ENCODE measurements around the gene DRP2. TPM values are rescaled to one million over a fixed set of nuclear protein-coding genes. Genes with fewer than 3 reads are reported as not detected.

DRP2 gene
- total and polyA plus RNA-seq, 2 donors (not counting 1 experiment from before 2014, with no cell fraction given) = 0.50 to 0.59 TPM

GRCh38 chrX:101206471-101206870, 13.1 kb upstream of the DRP2 start:
- Histone ChIP-seq H3K4me1 (ENCODE audit: control insufficient read depth, extremely low read depth, insufficient read depth, low read length) (no peaks in the 10 kb centered on the region), H3K36me3 (ENCODE audit: control insufficient read depth, insufficient read depth, low read length) (no peaks in the 10 kb centered on the region), H3K4me2 (ENCODE audit: extremely low read depth, insufficient read depth, low read length) (no peak overlapping the region), H3K27ac (ENCODE audit: insufficient read depth, low read length) (no peak overlapping the region), H3K9me3 (ENCODE audit: control insufficient read depth, insufficient read depth, low read depth, low read length) (no peaks in the 10 kb centered on the region), H3K27me3 (ENCODE audit: control insufficient read depth, insufficient read depth, low read length) (no peaks in the 10 kb centered on the region), H2AFZ (ENCODE audit: low read length) (no peak overlapping the region), H3K79me2 (ENCODE audit: control insufficient read depth, insufficient read depth, low read length) (no peaks in the 10 kb centered on the region), H3K9ac (ENCODE audit: insufficient read depth, low read length) (no peak overlapping the region), H4K20me1 (ENCODE audit: control insufficient read depth, extremely low read depth, insufficient read depth, low read length) (no peaks in the 10 kb centered on the region), H3K4me3 (replicated peaks in 1 of 4; ENCODE audit: control extremely low read depth in 1 of 4, insufficient read depth in 1 of 4, low read depth in 3 of 4, low read length in 4 of 4) (no peak overlapping the region)
- TF ChIP-seq CTCF (conservative IDR thresholded peaks at IDR 0.05 in 1 of 2, IDR thresholded peaks at IDR 0.05 in 1 of 2; ENCODE audit: low read depth in 1 of 2, low read length in 2 of 2) = peak; percentile 38 to 56
- TF ChIP-seq EZH2 (IDR thresholded peaks at IDR 0.05; ENCODE audit: low read length, missing control alignments) = no peak
- DNase-seq (ENCODE audit: low read depth in 2 of 2) = peak; percentile 33 to 63

GRCh38 chrX:101208152-101208905, 11.3 kb upstream of the DRP2 start:
- no peaks in the 10 kb centered on the region for H3K79me2 ChIP-seq (ENCODE audit: control insufficient read depth, insufficient read depth, low read length)
- TF ChIP-seq CTCF (conservative IDR thresholded peaks at IDR 0.05 in 1 of 2, IDR thresholded peaks at IDR 0.05 in 1 of 2; ENCODE audit: low read depth in 1 of 2, low read length in 2 of 2) (no peak), EZH2 (IDR thresholded peaks at IDR 0.05; ENCODE audit: low read length, missing control alignments) (no peak)
- no peaks in the 10 kb centered on the region for H3K4me1 ChIP-seq (ENCODE audit: control insufficient read depth, extremely low read depth, insufficient read depth, low read length)
- no peak overlapping the region for H3K27ac ChIP-seq (ENCODE audit: insufficient read depth, low read length)
- no peaks in the 10 kb centered on the region for H3K9me3 ChIP-seq (ENCODE audit: control insufficient read depth, insufficient read depth, low read depth, low read length)
- DNase-seq (ENCODE audit: low read depth in 2 of 2) = peak in 1 of 2 donors; percentile 87
- no peak overlapping the region for H2AFZ ChIP-seq (ENCODE audit: low read length)
- H3K36me3 ChIP-seq (ENCODE audit: control insufficient read depth, insufficient read depth, low read length) = no peaks in the 10 kb centered on the region
- no peak overlapping the region for H3K4me2 ChIP-seq (ENCODE audit: extremely low read depth, insufficient read depth, low read length)
- H3K27me3 ChIP-seq (ENCODE audit: control insufficient read depth, insufficient read depth, low read length) = no peaks in the 10 kb centered on the region
- H4K20me1 ChIP-seq (ENCODE audit: control insufficient read depth, extremely low read depth, insufficient read depth, low read length) = no peaks in the 10 kb centered on the region
- no peak overlapping the region for H3K4me3 ChIP-seq (replicated peaks in 1 of 4; ENCODE audit: control extremely low read depth in 1 of 4, insufficient read depth in 1 of 4, low read depth in 3 of 4, low read length in 4 of 4)
- no peak overlapping the region for H3K9ac ChIP-seq (ENCODE audit: insufficient read depth, low read length)

- no peaks in the 10 kb centered on the region for H3K4me1 ChIP-seq (ENCODE audit: control insufficient read depth, extremely low read depth, insufficient read depth, low read length)
- TF ChIP-seq CTCF (conservative IDR thresholded peaks at IDR 0.05 in 1 of 2, IDR thresholded peaks at IDR 0.05 in 1 of 2; ENCODE audit: low read depth in 1 of 2, low read length in 2 of 2) (no peak), EZH2 (IDR thresholded peaks at IDR 0.05; ENCODE audit: low read length, missing control alignments) (no peak)
- H3K4me3 ChIP-seq (replicated peaks in 1 of 4; ENCODE audit: control extremely low read depth in 1 of 4, insufficient read depth in 1 of 4, low read depth in 3 of 4, low read length in 4 of 4) = no peak overlapping the region
- H2AFZ ChIP-seq (ENCODE audit: low read length) = no peak overlapping the region
- H3K36me3 ChIP-seq (ENCODE audit: control insufficient read depth, insufficient read depth, low read length) = no peaks in the 10 kb centered on the region
- no peaks in the 10 kb centered on the region for H3K79me2 ChIP-seq (ENCODE audit: control insufficient read depth, insufficient read depth, low read length)
- H3K4me2 ChIP-seq (ENCODE audit: extremely low read depth, insufficient read depth, low read length) = no peak overlapping the region
- H3K9me3 ChIP-seq (ENCODE audit: control insufficient read depth, insufficient read depth, low read depth, low read length) = no peaks in the 10 kb centered on the region
- H3K27me3 ChIP-seq (ENCODE audit: control insufficient read depth, insufficient read depth, low read length) = no peaks in the 10 kb centered on the region
- H4K20me1 ChIP-seq (ENCODE audit: control insufficient read depth, extremely low read depth, insufficient read depth, low read length) = no peaks in the 10 kb centered on the region
- no peak overlapping the region for H3K27ac ChIP-seq (ENCODE audit: insufficient read depth, low read length)
- no peak for DNase-seq (ENCODE audit: low read depth in 2 of 2)
- no peak overlapping the region for H3K9ac ChIP-seq (ENCODE audit: insufficient read depth, low read length)
Measured at GRCh38 chrX:101210630-101211029, 9.0 kb upstream of the DRP2 start.
